Upper lobe of right lung (tissue), 1 donor: ENCODE data around the gene SCAP. TPM values are rescaled to one million over a fixed set of nuclear protein-coding genes. Genes with fewer than 3 reads are reported as not detected.

Experiments
- ATAC-seq: fragments of 200-7000 bp; cut with Tn5 transposase; one replicate; pipeline ENCODE4 v1.9.1; 2020; ENCODE audit warnings: mild to moderate bottlenecking, moderate library complexity
- DNase-seq: peaks from one replicate; pipeline ENCODE4 v3.0.0-alpha.2; 2020
- H3K27ac ChIP-seq: fragments of 200-600 bp; one replicate; pipeline ENCODE4 v1.8.0; 2022
- H3K27me3 ChIP-seq: fragments of 200-600 bp; one replicate; pipeline ENCODE4 v1.8.0; 2022; ENCODE audit warnings: mild to moderate bottlenecking
- H3K36me3 ChIP-seq: fragments of 200-600 bp; one replicate; pipeline ENCODE4 v1.8.0; 2022
- H3K4me1 ChIP-seq: fragments of 200-600 bp; one replicate; pipeline ENCODE4 v1.8.0; 2022
- H3K4me3 ChIP-seq: fragments of 200-600 bp; one replicate; pipeline ENCODE4 v1.8.0; 2022; ENCODE audit warnings: mild to moderate bottlenecking
- H3K9me3 ChIP-seq: fragments of 200-600 bp; one replicate; pipeline ENCODE4 v1.8.0; 2022
- CTCF ChIP-seq: fragments of 200-600 bp; IDR thresholded peaks from one replicate; pipeline ENCODE4 v1.8.0; 2022; ENCODE audit warnings: antibody characterized with exemption
- intact Hi-C: fragments of 100-400 bp; cut with DNase I; formaldehyde crosslinking; loops from one replicate; pipeline ENCODE4 v1.11.0; 2022
- total RNA-seq: library from RNA; stranded (reverse); fragmentation: NEBNext Ultra II Directional; extraction: Animal tissue kit (Norgen Biotek cat#: 25700); gene quantifications from one replicate; pipeline ENCODE4 v1.2.1, GENCODE V29; 2021
- donor health status: DM: no; HTN: yes; CAD: no; lungs with severe emphysema.

The SCAP gene
- total RNA-seq, 1 donor from 2014 or later = 66.5 TPM

GRCh38 chr3:47427866-47428265 is 47.9 kb downstream of the SCAP start:
- no peak overlapping the region for H3K27ac ChIP-seq
- H3K4me3 ChIP-seq = no peak overlapping the region
- TF ChIP-seq CTCF = no peak
- intact Hi-C loops = no loop called here
- H3K4me1 ChIP-seq = no peaks in the 10 kb centered on the region
- H3K36me3 ChIP-seq = peaks cover 31% of the 10 kb centered on the region
- H3K9me3 ChIP-seq = no peaks in the 10 kb centered on the region
- no peak for ATAC-seq
- DNase-seq = no peak
- H3K27me3 ChIP-seq = no peaks in the 10 kb centered on the region

- no peak overlapping the region for H3K27ac ChIP-seq
- no peaks in the 10 kb centered on the region for H3K9me3 ChIP-seq
- intact Hi-C loops = no loop called here
- H3K36me3 ChIP-seq = peaks cover 23% of the 10 kb centered on the region
- ATAC-seq (no peak), DNase-seq (no peak)
- H3K27me3 ChIP-seq = no peaks in the 10 kb centered on the region
- no peak overlapping the region for H3K4me3 ChIP-seq
- no peak for TF ChIP-seq CTCF
- peaks cover 12% of the 10 kb centered on the region for H3K4me1 ChIP-seq
These were observed 49.8 kb downstream of the SCAP start for GRCh38 chr3:47425959-47426358.

GRCh38 chr3:47425383-47425778 is 50.4 kb downstream of the SCAP start:
- no peak for TF ChIP-seq CTCF
- intact Hi-C loops = no loop called here
- DNase-seq (no peak), ATAC-seq (no peak)
- H3K27ac ChIP-seq = no peak overlapping the region
- no peaks in the 10 kb centered on the region for H3K27me3 ChIP-seq
- H3K9me3 ChIP-seq = no peaks in the 10 kb centered on the region
- H3K36me3 ChIP-seq = peaks cover 20% of the 10 kb centered on the region
- no peak overlapping the region for H3K4me3 ChIP-seq
- peaks cover 12% of the 10 kb centered on the region for H3K4me1 ChIP-seq

- H3K4me1 ChIP-seq = peaks cover 12% of the 10 kb centered on the region
- DNase-seq = no peak
- no peaks in the 10 kb centered on the region for H3K9me3 ChIP-seq
- H3K36me3 ChIP-seq = peaks cover 26% of the 10 kb centered on the region
- ATAC-seq = no peak
- no peak overlapping the region for H3K27ac ChIP-seq
- H3K27me3 ChIP-seq = no peaks in the 10 kb centered on the region
- no peak overlapping the region for H3K4me3 ChIP-seq
- TF ChIP-seq CTCF = no peak
- intact Hi-C loops = loop anchor here (5.0 kb wide), 1 partner anchor 53 kb away; the partner anchor contains the start of gene SCAP
These were observed 51.0 kb downstream of the SCAP start for GRCh38 chr3:47424434-47425382.

- no peaks in the 10 kb centered on the region for H3K27me3 ChIP-seq
- DNase-seq = no peak
- H3K36me3 ChIP-seq = peaks cover 36% of the 10 kb centered on the region
- H3K27ac ChIP-seq = no peak overlapping the region
- H3K4me1 ChIP-seq = peaks cover 12% of the 10 kb centered on the region
- intact Hi-C loops = loop anchor here (5.0 kb wide), 1 partner anchor 54 kb away; the partner anchor contains the start of gene SCAP
- ATAC-seq = no peak
- H3K4me3 ChIP-seq = no peak overlapping the region
- TF ChIP-seq CTCF = no peak
- no peaks in the 10 kb centered on the region for H3K9me3 ChIP-seq
These were observed 52.1 kb downstream of the SCAP start for GRCh38 chr3:47423548-47424145.
